ENCODE data around the gene KCNJ6. TPM values are rescaled to one million over a fixed set of nuclear protein-coding genes. Genes with fewer than 3 reads are reported as not detected.
A peak's percentile ranks its signal among the peaks of the same experiment; 100 is the strongest.
"Not testable (repeated sequence)": the region's sequence is repeated elsewhere in the genome, so short reads cannot be mapped to it uniquely, and the experiment has no call there.

Gene KCNJ6
- polyA plus RNA-seq, 1 of the 3 experiments (the other 2 are of a cell fraction), result not detected

GRCh38 chr21:37921091-37921490, 4.8 kb upstream of the KCNJ6 start (continued):
- TF ChIP-seq MXI1 (IDR thresholded peaks at IDR 0.05; ENCODE audit: low read depth, low read length), result no peak
- no peak for TF ChIP-seq RXRA (IDR thresholded peaks at IDR 0.05; ENCODE audit: borderline replicate concordance, low read depth)
- TF ChIP-seq FOXJ3 (CRISPR knock-in tag; IDR thresholded peaks at IDR 0.05), result no peak

- H3F3A ChIP-seq (replicated peaks; ENCODE audit: insufficient read depth); POLR2A ChIA-PET; H3K9ac ChIP-seq; H2AFZ ChIP-seq (ENCODE audit: low read depth); H4K20me1 ChIP-seq (ENCODE audit: insufficient read depth); H3K4me2 ChIP-seq; H3K79me2 ChIP-seq (ENCODE audit: insufficient read depth); H3K4me1 ChIP-seq (ENCODE audit: control insufficient read depth in 1 of 2, insufficient read depth in 2 of 2, low read depth in 1 of 2, low read length in 1 of 2); H3K36me3 ChIP-seq (replicated peaks in 1 of 2; ENCODE audit: control insufficient read depth in 1 of 2, insufficient read depth in 2 of 2, low read length in 1 of 2); H3K9me2 ChIP-seq; H3K9me3 ChIP-seq; DNase-seq; H3K27ac ChIP-seq (ENCODE audit: low read depth in 2 of 2, low read length in 1 of 2); H3K4me3 ChIP-seq (ENCODE audit: low read depth in 2 of 2, low read length in 1 of 2): not testable (repeated sequence)
- WGBS (ENCODE audit: low lambda C conversion rate), result 12% methylated on average over 8 of the region's 8 CpGs
- CTCF ChIA-PET, result interaction anchor here (1.2 kb wide), 2 partner anchors 208 to 220 kb away, joined by 4 to 5 read pairs; no protein-coding TSS in a partner anchor
- H3K27me3 ChIP-seq (ENCODE audit: insufficient read depth), result peaks cover 16% of the 10 kb centered on the region
These were observed 4.0 kb upstream of the KCNJ6 start for GRCh38 chr21:37920302-37920701.

- Histone ChIP-seq H3K27ac (ENCODE audit: low read depth in 2 of 2, low read length in 1 of 2) (no peak overlapping the region), H3K4me1 (ENCODE audit: control insufficient read depth in 1 of 2, insufficient read depth in 2 of 2, low read depth in 1 of 2, low read length in 1 of 2) (peaks cover 0 to 7% of the 10 kb centered on the region in 2 experiments; a peak in 1 of 4 replicates), H3K9ac (no peak overlapping the region), H3F3A (replicated peaks; ENCODE audit: insufficient read depth) (no peaks in the 10 kb centered on the region), H3K4me3 (ENCODE audit: low read depth in 2 of 2, low read length in 1 of 2) (no peak overlapping the region), H3K36me3 (replicated peaks in 1 of 2; ENCODE audit: control insufficient read depth in 1 of 2, insufficient read depth in 2 of 2, low read length in 1 of 2) (no peaks in the 10 kb centered on the region), H3K9me3 (no peaks in the 10 kb centered on the region), H2AFZ (ENCODE audit: low read depth) (no peak overlapping the region), H3K79me2 (ENCODE audit: insufficient read depth) (no peaks in the 10 kb centered on the region), H4K20me1 (ENCODE audit: insufficient read depth) (no peaks in the 10 kb centered on the region), H3K9me2 (no peaks in the 10 kb centered on the region), H3K4me2 (no peak overlapping the region), H3K27me3 (ENCODE audit: insufficient read depth) (peaks cover 26% of the 10 kb centered on the region)
- no peak for TF ChIP-seq SMC3 (IDR thresholded peaks at IDR 0.05; ENCODE audit: low read depth, low read length)
- no peak for TF ChIP-seq FOXM1 (IDR thresholded peaks at IDR 0.05; ENCODE audit: low read depth)
- no peak for TF ChIP-seq POLR2AphosphoS5 (IDR thresholded peaks at IDR 0.05; ENCODE audit: low read depth, low read length)
- no peak for TF ChIP-seq GABPA (IDR thresholded peaks at IDR 0.05; ENCODE audit: low read depth)
- 2% methylated on average over 4 of the region's 4 CpGs for WGBS (ENCODE audit: low lambda C conversion rate)
- CTCF ChIA-PET, result interaction anchor here (1.0 to 1.4 kb wide), 4 partner anchors 23 to 242 kb away, joined by 3 to 7 read pairs (median 4); no protein-coding TSS in a partner anchor
- POLR2A ChIA-PET, result no interaction called here
- no peak for DNase-seq
These were observed 1.4 kb upstream of the KCNJ6 start for GRCh38 chr21:37917612-37918011.

GRCh38 chr21:37915941-37916309, 332 bp downstream of the KCNJ6 start:
- peak overlapping the region; percentile 66 for H3K4me2 ChIP-seq
- WGBS (ENCODE audit: low lambda C conversion rate), result 3% methylated on average over 26 of the region's 26 CpGs
- no peak overlapping the region for H3K27ac ChIP-seq (ENCODE audit: low read depth in 2 of 2, low read length in 1 of 2)
- ChIA-PET CTCF (interaction anchor here (0.9 to 3.0 kb wide), 11 partner anchors 9 to 241 kb away, joined by 3 to 16 read pairs (median 5); no protein-coding TSS in a partner anchor), POLR2A (no interaction called here)
- H3K79me2 ChIP-seq (ENCODE audit: insufficient read depth), result no peaks in the 10 kb centered on the region
- no peaks in the 10 kb centered on the region for H3K9me3 ChIP-seq
- DNase-seq, result peak; percentile 61
- no peaks in the 10 kb centered on the region for H3K9me2 ChIP-seq
- H3K4me1 ChIP-seq (ENCODE audit: control insufficient read depth in 1 of 2, insufficient read depth in 2 of 2, low read depth in 1 of 2, low read length in 1 of 2), result peaks cover 0 to 7% of the 10 kb centered on the region in 2 experiments; a peak in 1 of 4 replicates
- no peak for TF ChIP-seq SIN3A (IDR thresholded peaks at IDR 0.05; ENCODE audit: borderline replicate concordance, low read depth, low read length)
- no peak for TF ChIP-seq IRF3 (IDR thresholded peaks at IDR 0.05; ENCODE audit: low read depth, low read length)
- no peak for TF ChIP-seq GABPA (IDR thresholded peaks at IDR 0.05; ENCODE audit: low read depth)
- no peak for TF ChIP-seq NFIC (IDR thresholded peaks at IDR 0.05; ENCODE audit: borderline replicate concordance)
- TF ChIP-seq CHD2 (IDR thresholded peaks at IDR 0.05; ENCODE audit: low read length, partially characterized antibody), result no peak
- TF ChIP-seq SMC3 (IDR thresholded peaks at IDR 0.05; ENCODE audit: low read depth, low read length), result no peak
- TF ChIP-seq JUND (IDR thresholded peaks at IDR 0.05), result no peak
- TF ChIP-seq, protein P1, sequence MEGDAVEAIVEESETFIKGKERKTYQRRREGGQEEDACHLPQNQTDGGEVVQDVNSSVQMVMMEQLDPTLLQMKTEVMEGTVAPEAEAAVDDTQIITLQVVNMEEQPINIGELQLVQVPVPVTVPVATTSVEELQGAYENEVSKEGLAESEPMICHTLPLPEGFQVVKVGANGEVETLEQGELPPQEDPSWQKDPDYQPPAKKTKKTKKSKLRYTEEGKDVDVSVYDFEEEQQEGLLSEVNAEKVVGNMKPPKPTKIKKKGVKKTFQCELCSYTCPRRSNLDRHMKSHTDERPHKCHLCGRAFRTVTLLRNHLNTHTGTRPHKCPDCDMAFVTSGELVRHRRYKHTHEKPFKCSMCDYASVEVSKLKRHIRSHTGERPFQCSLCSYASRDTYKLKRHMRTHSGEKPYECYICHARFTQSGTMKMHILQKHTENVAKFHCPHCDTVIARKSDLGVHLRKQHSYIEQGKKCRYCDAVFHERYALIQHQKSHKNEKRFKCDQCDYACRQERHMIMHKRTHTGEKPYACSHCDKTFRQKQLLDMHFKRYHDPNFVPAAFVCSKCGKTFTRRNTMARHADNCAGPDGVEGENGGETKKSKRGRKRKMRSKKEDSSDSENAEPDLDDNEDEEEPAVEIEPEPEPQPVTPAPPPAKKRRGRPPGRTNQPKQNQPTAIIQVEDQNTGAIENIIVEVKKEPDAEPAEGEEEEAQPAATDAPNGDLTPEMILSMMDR (IDR thresholded peaks at IDR 0.05), result no peak
- no peak for TF ChIP-seq RXRA (IDR thresholded peaks at IDR 0.05; ENCODE audit: borderline replicate concordance, low read depth)
- H4K20me1 ChIP-seq (ENCODE audit: insufficient read depth), result no peaks in the 10 kb centered on the region
- H3K27me3 ChIP-seq (ENCODE audit: insufficient read depth), result peaks cover 26% of the 10 kb centered on the region
- peak overlapping the region; percentile 17 to 51; a peak in 3 of 4 replicates for H3K4me3 ChIP-seq (ENCODE audit: low read depth in 2 of 2, low read length in 1 of 2)
- H3K36me3 ChIP-seq (replicated peaks in 1 of 2; ENCODE audit: control insufficient read depth in 1 of 2, insufficient read depth in 2 of 2, low read length in 1 of 2), result no peaks in the 10 kb centered on the region
- no peak overlapping the region for H2AFZ ChIP-seq (ENCODE audit: low read depth)
- no peak overlapping the region for H3K9ac ChIP-seq
- no peaks in the 10 kb centered on the region for H3F3A ChIP-seq (replicated peaks; ENCODE audit: insufficient read depth)
